GM21447 (cell line): ENCODE data around the gene CHI3L1.
"Not testable (repeated sequence)": the region's sequence is repeated elsewhere in the genome, so short reads cannot be mapped to it uniquely, and the experiment has no call there.

Source experiments
- ATAC-seq: cut with Tn5 transposase; IDR thresholded peaks from one replicate; pipeline ENCODE4 v1.9.1; 2021; ENCODE audit not compliant: unreplicated experiment

The CHI3L1 gene

GRCh38 chr1:203186446-203187303 lies at the start of gene CHI3L1:
TSS of gene CHI3L1 (minus strand) at chr1:203186704. CDS start at chr1:203186623, 81 bp downstream.
- no peak for ATAC-seq

GRCh38 chr1:203234901-203235300 lies 48.4 kb upstream of the CHI3L1 start:
- not testable (repeated sequence) for ATAC-seq

GRCh38 chr1:203229471-203230135 lies 43.1 kb upstream of the CHI3L1 start, which contains the start of gene CHIT1:
TSS of gene CHIT1 (minus strand) at chr1:203229673. CDS start at chr1:203229636, 37 bp downstream.
- no peak for ATAC-seq

- ATAC-seq, result no peak
Measured at GRCh38 chr1:203228670-203229069, 42.2 kb upstream of the CHI3L1 start.

- ATAC-seq, result no peak
Measured at GRCh38 chr1:203227371-203228083, 41.0 kb upstream of the CHI3L1 start.

GRCh38 chr1:203225071-203225470 lies 38.6 kb upstream of the CHI3L1 start:
- ATAC-seq, result no peak

- ATAC-seq, result no peak
Measured at GRCh38 chr1:203223012-203223775, 36.7 kb upstream of the CHI3L1 start.

GRCh38 chr1:203219934-203220333 lies 33.4 kb upstream of the CHI3L1 start:
- no peak for ATAC-seq

- ATAC-seq, result no peak
Measured at GRCh38 chr1:203219171-203219570, 32.7 kb upstream of the CHI3L1 start.

GRCh38 chr1:203217668-203218067 lies 31.2 kb upstream of the CHI3L1 start:
- no peak for ATAC-seq

GRCh38 chr1:203217139-203217655 lies 30.7 kb upstream of the CHI3L1 start:
- no peak for ATAC-seq

- ATAC-seq, result no peak
Measured at GRCh38 chr1:203216274-203217138, 30.0 kb upstream of the CHI3L1 start.

- no peak for ATAC-seq
Measured at GRCh38 chr1:203215573-203215972, 29.1 kb upstream of the CHI3L1 start.

GRCh38 chr1:203214871-203215270 lies 28.4 kb upstream of the CHI3L1 start:
- no peak for ATAC-seq

GRCh38 chr1:203213126-203213525 lies 26.6 kb upstream of the CHI3L1 start:
- ATAC-seq, result no peak

- ATAC-seq, result no peak
Measured at GRCh38 chr1:203211812-203212211, 25.3 kb upstream of the CHI3L1 start.

- no peak for ATAC-seq
Measured at GRCh38 chr1:203210988-203211387, 24.5 kb upstream of the CHI3L1 start.

GRCh38 chr1:203210350-203210749 lies 23.8 kb upstream of the CHI3L1 start:
- ATAC-seq, result no peak

GRCh38 chr1:203208181-203208580 lies 21.7 kb upstream of the CHI3L1 start:
- no peak for ATAC-seq

- no peak for ATAC-seq
Measured at GRCh38 chr1:203207751-203208150, 21.2 kb upstream of the CHI3L1 start.
